Psoas muscle (tissue), 8 donors: ENCODE data around the gene BNC2. TPM values are rescaled to one million over a fixed set of nuclear protein-coding genes. Genes with fewer than 3 reads are reported as not detected.

Source experiments
- ATAC-seq, 4 donors: fragments of 200-7000 bp; cut with Tn5 transposase; one replicate each; pipeline ENCODE4 v1.9.1; 2020; ENCODE audit warnings: moderate library complexity in 3 of 4, mild to moderate bottlenecking in 2 of 4
- DNase-seq, 2 donors: peaks; one replicate each; pipeline ENCODE4 v3.0.0-alpha.2; 2020
- H3K27ac ChIP-seq: fragments of 200-600 bp; one replicate; pipeline ENCODE4 v1.8.0; 2022
- H3K27me3 ChIP-seq, 3 donors: fragments of 200-600 bp in 1 of 3; one replicate each; pipeline versions ENCODE4 v1.6.1 to v1.8.0; 2013 to 2022; ENCODE audit warnings: low read length in 2 of 3, mild to moderate bottlenecking in 2 of 3, moderate library complexity in 1 of 3; ENCODE audit not compliant: insufficient read depth in 3 of 3
- H3K36me3 ChIP-seq, 2 donors: fragments of 200-600 bp in 1 of 2; one replicate each; pipeline versions ENCODE4 v1.6.1 to v1.8.0; 2013 to 2022; ENCODE audit warnings: low read depth in 1 of 2, mild to moderate bottlenecking in 1 of 2, moderate library complexity in 1 of 2; ENCODE audit not compliant: insufficient read depth in 1 of 2
- H3K4me1 ChIP-seq: fragments of 200-600 bp; one replicate; pipeline ENCODE4 v1.8.0; 2022
- H3K4me3 ChIP-seq: fragments of 200-600 bp; one replicate; pipeline ENCODE4 v1.8.0; 2022; ENCODE audit warnings: mild to moderate bottlenecking
- H3K9me3 ChIP-seq: fragments of 200-600 bp; one replicate; pipeline ENCODE4 v1.8.0; 2022
- CTCF ChIP-seq: fragments of 200-600 bp; IDR thresholded peaks from one replicate; pipeline ENCODE4 v1.8.0; 2022; ENCODE audit warnings: antibody characterized with exemption
- WGBS, 3 donors: extraction: QIAGEN DNeasy Blood & Tissue Kit; methylation state at CpG; one replicate each; pipeline versions ENCODE4 v1.1.6 to v1.1.7; 2013; 5-methylcytosine and 5-hydroxymethylcytosine counted together
- intact Hi-C, 2 donors: fragments of 100-400 bp; cut with DNase I; formaldehyde crosslinking; loops; one replicate each; pipeline versions ENCODE4 v1.11.0 to v1.14.2; 2022
- polyA plus RNA-seq, 3 donors: library from polyadenylated mRNA; stranded (reverse); fragments of 200-250 nt; gene quantifications; one replicate each; pipeline ENCODE4 v1.2.3, GENCODE V29; 2013
- total RNA-seq, 4 donors: library from RNA; stranded (reverse); fragmentation: NEBNext Ultra II Directional in 2 of 4; extraction: Animal tissue kit (Norgen Biotek cat#: 25700) in 2 of 4; gene quantifications; one replicate each; pipeline versions ENCODE4 v1.2.1 to v1.2.4, GENCODE V29; 2021 to 2023
- donor health status: healthy with polysubstance abuse.
- donor health status: DM: no; HTN: no; CAD: no; lungs with moderate emphysema.
- donor health status: Bipolar disorder and iron deficiency.
- donor health status: healthy.
- donor health status: DM: yes; HTN: yes; CAD: no.
- donor health status: DM: no; HTN: no; CAD: no.
- donor health status: DM: no; HTN: no; CAD: no.
- donor health status: DM: yes; HTN: yes; CAD: no.

BNC2 gene
- total and polyA plus RNA-seq, 7 donors = 1.3 to 168 (median 44.1) TPM

- Histone ChIP-seq H3K27ac (no peak overlapping the region), H3K9me3 (no peaks in the 10 kb centered on the region), H3K4me1 (no peaks in the 10 kb centered on the region), H3K27me3 (no peaks in the 10 kb centered on the region), H3K36me3 (peaks cover 0 to 17% of the 10 kb centered on the region in 2 donors), H3K4me3 (no peak overlapping the region)
- intact Hi-C loops = no loop called here
- ATAC-seq = no peak
- DNase-seq = no peak
- no peak for TF ChIP-seq CTCF
- WGBS, 3 donors = 93 to 100% (median 93%) methylated on average over 1 of the region's 1 CpG
Measured at GRCh38 chr9:16551692-16552091, 318.8 kb downstream of the BNC2 start.

GRCh38 chr9:16545639-16546038, 324.8 kb downstream of the BNC2 start:
- TF ChIP-seq CTCF = no peak
- Histone ChIP-seq H3K4me3 (no peak overlapping the region), H3K36me3 (no peaks in the 10 kb centered on the region), H3K27me3 (no peaks in the 10 kb centered on the region), H3K4me1 (peaks cover 3% of the 10 kb centered on the region), H3K9me3 (no peaks in the 10 kb centered on the region), H3K27ac (no peak overlapping the region)
- intact Hi-C loops = no loop called here
- WGBS, 3 donors = 87 to 96% (median 94%) methylated on average over 3 of the region's 3 CpGs
- DNase-seq = no peak
- no peak for ATAC-seq

- H3K4me1 ChIP-seq = peaks cover 3% of the 10 kb centered on the region
- no peaks in the 10 kb centered on the region for H3K36me3 ChIP-seq
- no peaks in the 10 kb centered on the region for H3K9me3 ChIP-seq
- H3K27me3 ChIP-seq = no peaks in the 10 kb centered on the region
- intact Hi-C loops = no loop called here
- ATAC-seq = no peak
- WGBS, 3 donors = 75 to 82% (median 78%) methylated on average over 1 of the region's 1 CpG
- H3K27ac ChIP-seq = no peak overlapping the region
- no peak for DNase-seq
- TF ChIP-seq CTCF = no peak
- H3K4me3 ChIP-seq = no peak overlapping the region
Measured at GRCh38 chr9:16544842-16545241, 325.6 kb downstream of the BNC2 start.

GRCh38 chr9:16543686-16544085, 326.8 kb downstream of the BNC2 start:
- Histone ChIP-seq H3K4me1 (peaks cover 3% of the 10 kb centered on the region), H3K4me3 (no peak overlapping the region), H3K27me3 (no peaks in the 10 kb centered on the region), H3K9me3 (no peaks in the 10 kb centered on the region), H3K27ac (no peak overlapping the region), H3K36me3 (no peaks in the 10 kb centered on the region)
- intact Hi-C loops = no loop called here
- DNase-seq (no peak), ATAC-seq (no peak)
- WGBS, 3 donors = 69 to 85% (median 71%) methylated on average over 3 of the region's 3 CpGs
- no peak for TF ChIP-seq CTCF

GRCh38 chr9:16543225-16543624, 327.2 kb downstream of the BNC2 start:
- no peak for TF ChIP-seq CTCF
- intact Hi-C loops = no loop called here
- Histone ChIP-seq H3K4me3 (no peak overlapping the region), H3K27me3 (no peaks in the 10 kb centered on the region), H3K36me3 (no peaks in the 10 kb centered on the region), H3K27ac (no peak overlapping the region), H3K9me3 (no peaks in the 10 kb centered on the region), H3K4me1 (peaks cover 3% of the 10 kb centered on the region)
- DNase-seq (no peak), ATAC-seq (no peak)
- 95 to 96% (median 96%) methylated on average over 3 of the region's 3 CpGs for WGBS, 3 donors
